ENCODE data around the gene CCDC192. TPM values are rescaled to one million over a fixed set of nuclear protein-coding genes. Genes with fewer than 3 reads are reported as not detected.
A peak's percentile ranks its signal among the peaks of the same experiment; 100 is the strongest.
"Not testable (repeated sequence)": the region's sequence is repeated elsewhere in the genome, so short reads cannot be mapped to it uniquely, and the experiment has no call there.

CCDC192 gene
- total and polyA plus RNA-seq, 4 donors, result 0.50 to 1.6 (median 1.0) TPM

DNA sequence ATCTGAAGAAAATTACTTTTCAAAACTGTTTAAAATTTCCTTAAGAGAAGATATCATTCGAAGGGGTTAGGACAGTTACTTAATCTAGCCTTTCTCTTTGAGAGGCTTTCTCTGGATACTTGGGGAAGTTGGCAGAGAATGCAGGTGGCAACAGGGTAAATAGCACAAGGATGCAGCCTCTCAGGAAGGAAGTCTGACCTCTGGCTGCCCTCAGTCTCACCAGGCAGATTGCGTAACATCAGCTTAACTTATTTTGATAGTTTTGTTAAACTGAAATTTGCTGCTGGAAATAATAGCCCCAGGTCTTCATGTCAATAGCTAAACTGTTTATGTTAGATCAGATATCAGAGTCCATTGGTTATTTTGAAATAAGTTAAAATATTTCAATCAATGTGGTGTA is 20.4 kb downstream of the CCDC192 start:
- Histone ChIP-seq H3K27ac (ENCODE audit: low read depth, low read length) (no peak overlapping the region), H3K4me3 (ENCODE audit: low read depth, low read length) (no peak overlapping the region), H3K9me3 (ENCODE audit: control insufficient read depth, insufficient read depth, low read length) (no peaks in the 10 kb centered on the region), H3K27me3 (ENCODE audit: control insufficient read depth, insufficient read depth, low read length) (no peaks in the 10 kb centered on the region), H3K36me3 (ENCODE audit: control insufficient read depth, insufficient read depth, low read length) (no peaks in the 10 kb centered on the region), H3K4me1 (ENCODE audit: control insufficient read depth, insufficient read depth, low read length) (no peaks in the 10 kb centered on the region)
- WGBS (ENCODE audit: insufficient coverage), result 80% methylated on average over 1 of the region's 2 CpGs
- peak in 1 of 6 donors; percentile 5 for DNase-seq (ENCODE audit: low read depth in 4 of 6, low spot score in 6 of 6)

- Histone ChIP-seq H3K36me3 (ENCODE audit: control insufficient read depth, insufficient read depth, low read length) (no peaks in the 10 kb centered on the region), H3K27ac (ENCODE audit: low read depth, low read length) (no peak overlapping the region), H3K4me3 (ENCODE audit: low read depth, low read length) (no peak overlapping the region), H3K27me3 (ENCODE audit: control insufficient read depth, insufficient read depth, low read length) (no peaks in the 10 kb centered on the region), H3K9me3 (ENCODE audit: control insufficient read depth, insufficient read depth, low read length) (no peaks in the 10 kb centered on the region), H3K4me1 (ENCODE audit: control insufficient read depth, insufficient read depth, low read length) (no peaks in the 10 kb centered on the region)
- DNase-seq (ENCODE audit: low read depth in 4 of 6, low spot score in 6 of 6), result no peak
- WGBS (ENCODE audit: insufficient coverage), result no CpG with 5 or more reads among the region's 1 CpG
Measured at GRCh38 chr5:127725673-127726072, 22.5 kb downstream of the CCDC192 start.

- no peaks in the 10 kb centered on the region for H3K36me3 ChIP-seq (ENCODE audit: control insufficient read depth, insufficient read depth, low read length)
- no peaks in the 10 kb centered on the region for H3K27me3 ChIP-seq (ENCODE audit: control insufficient read depth, insufficient read depth, low read length)
- H3K27ac ChIP-seq (ENCODE audit: low read depth, low read length), result no peak overlapping the region
- peaks cover 2% of the 10 kb centered on the region for H3K9me3 ChIP-seq (ENCODE audit: control insufficient read depth, insufficient read depth, low read length)
- no peak for DNase-seq (ENCODE audit: low read depth in 4 of 6, low spot score in 6 of 6)
- WGBS (ENCODE audit: insufficient coverage), result no CpG with 5 or more reads among the region's 1 CpG
- H3K4me1 ChIP-seq (ENCODE audit: control insufficient read depth, insufficient read depth, low read length), result no peaks in the 10 kb centered on the region
- no peak overlapping the region for H3K4me3 ChIP-seq (ENCODE audit: low read depth, low read length)
Measured at GRCh38 chr5:127732963-127733362, 29.8 kb downstream of the CCDC192 start.

DNA sequence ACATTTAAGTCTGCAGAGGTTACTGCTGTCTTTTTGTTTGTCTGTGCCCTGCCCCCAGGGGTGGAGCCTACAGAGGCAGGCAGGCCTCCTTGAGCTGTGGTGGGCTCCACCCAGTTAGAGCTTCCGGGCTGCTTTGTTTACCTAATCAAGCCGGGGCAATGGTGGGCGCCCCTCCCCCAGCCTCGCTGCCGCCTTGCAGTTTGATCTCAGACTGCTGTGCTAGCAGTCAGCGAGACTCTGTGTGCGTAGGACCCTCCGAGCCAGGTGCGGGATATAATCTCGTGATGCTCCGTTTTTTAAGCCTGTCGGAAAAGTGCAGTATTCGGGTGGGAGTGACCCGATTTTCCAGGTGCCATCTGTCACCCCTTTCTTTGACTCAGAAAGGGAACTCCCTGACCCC is 36.2 kb downstream of the CCDC192 start:
- H3K27me3 ChIP-seq (ENCODE audit: control insufficient read depth, insufficient read depth, low read length); H3K4me1 ChIP-seq (ENCODE audit: control insufficient read depth, insufficient read depth, low read length); H3K4me3 ChIP-seq (ENCODE audit: low read depth, low read length); H3K36me3 ChIP-seq (ENCODE audit: control insufficient read depth, insufficient read depth, low read length); DNase-seq (ENCODE audit: low read depth in 4 of 6, low spot score in 6 of 6); H3K27ac ChIP-seq (ENCODE audit: low read depth, low read length); H3K9me3 ChIP-seq (ENCODE audit: control insufficient read depth, insufficient read depth, low read length): not testable (repeated sequence)
- 50% methylated on average over 8 of the region's 14 CpGs for WGBS (ENCODE audit: insufficient coverage)

DNA sequence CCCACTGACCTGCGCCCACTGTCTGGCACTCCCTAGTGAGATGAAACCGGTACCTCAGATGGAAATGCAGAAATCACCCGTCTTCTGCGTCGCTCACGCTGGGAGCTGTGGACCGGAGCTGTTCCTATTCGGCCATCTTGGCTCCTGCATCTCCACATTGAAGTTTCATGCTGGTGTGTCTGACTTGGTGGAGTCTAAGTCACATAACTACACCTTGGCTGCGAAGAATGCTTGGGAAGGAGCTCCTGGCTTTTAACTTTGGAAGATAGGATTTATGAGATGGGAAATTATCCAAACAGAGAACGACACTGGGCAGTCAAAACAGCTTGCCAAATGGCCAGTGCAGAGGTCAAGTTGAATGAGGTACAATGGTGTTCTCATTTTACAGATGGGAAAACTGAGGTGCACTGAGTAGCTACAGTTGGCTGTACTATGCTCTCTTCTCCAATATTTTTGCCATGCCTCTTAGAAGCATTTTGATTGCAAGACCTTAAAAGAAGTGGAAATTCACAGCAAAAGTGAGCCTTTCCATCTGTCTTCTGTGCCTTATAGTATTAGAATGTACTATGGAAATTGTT is 36.7 kb downstream of the CCDC192 start:
- Histone ChIP-seq H3K27me3 (ENCODE audit: control insufficient read depth, insufficient read depth, low read length) (no peaks in the 10 kb centered on the region), H3K27ac (ENCODE audit: low read depth, low read length) (no peak overlapping the region), H3K9me3 (ENCODE audit: control insufficient read depth, insufficient read depth, low read length) (no peaks in the 10 kb centered on the region), H3K36me3 (ENCODE audit: control insufficient read depth, insufficient read depth, low read length) (no peaks in the 10 kb centered on the region), H3K4me3 (ENCODE audit: low read depth, low read length) (no peak overlapping the region), H3K4me1 (ENCODE audit: control insufficient read depth, insufficient read depth, low read length) (no peaks in the 10 kb centered on the region)
- WGBS (ENCODE audit: insufficient coverage), result 89% methylated on average over 4 of the region's 10 CpGs
- DNase-seq (ENCODE audit: low read depth in 4 of 6, low spot score in 6 of 6), result no peak

GRCh38 chr5:127741412-127741811 is 38.2 kb downstream of the CCDC192 start:
- H3K27me3 ChIP-seq (ENCODE audit: control insufficient read depth, insufficient read depth, low read length), result no peaks in the 10 kb centered on the region
- DNase-seq (ENCODE audit: low read depth in 4 of 6, low spot score in 6 of 6), result no peak
- no peaks in the 10 kb centered on the region for H3K36me3 ChIP-seq (ENCODE audit: control insufficient read depth, insufficient read depth, low read length)
- H3K9me3 ChIP-seq (ENCODE audit: control insufficient read depth, insufficient read depth, low read length), result no peaks in the 10 kb centered on the region
- no peak overlapping the region for H3K4me3 ChIP-seq (ENCODE audit: low read depth, low read length)
- H3K27ac ChIP-seq (ENCODE audit: low read depth, low read length), result no peak overlapping the region
- no peaks in the 10 kb centered on the region for H3K4me1 ChIP-seq (ENCODE audit: control insufficient read depth, insufficient read depth, low read length)

DNA sequence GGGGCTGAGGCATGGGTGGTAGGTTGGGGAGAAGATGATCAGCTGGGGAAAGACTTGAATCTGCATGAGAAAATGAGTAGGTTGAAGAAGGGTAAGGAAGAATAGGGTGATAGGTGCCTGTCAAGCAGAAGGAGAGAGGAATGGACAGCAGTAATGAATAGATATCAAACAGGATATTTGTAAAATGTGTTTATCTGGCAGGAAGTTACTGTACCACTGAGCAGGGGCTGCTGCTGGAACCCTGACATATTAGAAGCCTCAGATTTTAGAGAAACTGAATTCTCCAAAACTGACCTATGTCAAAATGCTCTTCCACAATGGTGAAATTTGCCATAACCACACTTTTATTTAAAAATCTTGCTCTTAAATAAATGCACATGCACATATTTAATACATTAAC is 41.0 kb downstream of the CCDC192 start:
- Histone ChIP-seq H3K4me3 (ENCODE audit: low read depth, low read length) (no peak overlapping the region), H3K36me3 (ENCODE audit: control insufficient read depth, insufficient read depth, low read length) (no peaks in the 10 kb centered on the region), H3K4me1 (ENCODE audit: control insufficient read depth, insufficient read depth, low read length) (no peaks in the 10 kb centered on the region), H3K27ac (ENCODE audit: low read depth, low read length) (no peak overlapping the region), H3K27me3 (ENCODE audit: control insufficient read depth, insufficient read depth, low read length) (no peaks in the 10 kb centered on the region), H3K9me3 (ENCODE audit: control insufficient read depth, insufficient read depth, low read length) (no peaks in the 10 kb centered on the region)
- no peak for DNase-seq (ENCODE audit: low read depth in 4 of 6, low spot score in 6 of 6)

- Histone ChIP-seq H3K27me3 (ENCODE audit: control insufficient read depth, insufficient read depth, low read length) (no peaks in the 10 kb centered on the region), H3K4me3 (ENCODE audit: low read depth, low read length) (no peak overlapping the region), H3K4me1 (ENCODE audit: control insufficient read depth, insufficient read depth, low read length) (no peaks in the 10 kb centered on the region), H3K27ac (ENCODE audit: low read depth, low read length) (no peak overlapping the region), H3K9me3 (ENCODE audit: control insufficient read depth, insufficient read depth, low read length) (no peaks in the 10 kb centered on the region), H3K36me3 (ENCODE audit: control insufficient read depth, insufficient read depth, low read length) (no peaks in the 10 kb centered on the region)
- DNase-seq (ENCODE audit: low read depth in 4 of 6, low spot score in 6 of 6), result peak in 3 of 6 donors; percentile 7 to 75 (median 55)
- no CpG with 5 or more reads among the region's 1 CpG for WGBS (ENCODE audit: insufficient coverage)
Measured at GRCh38 chr5:127746756-127747155, 43.6 kb downstream of the CCDC192 start.

DNA sequence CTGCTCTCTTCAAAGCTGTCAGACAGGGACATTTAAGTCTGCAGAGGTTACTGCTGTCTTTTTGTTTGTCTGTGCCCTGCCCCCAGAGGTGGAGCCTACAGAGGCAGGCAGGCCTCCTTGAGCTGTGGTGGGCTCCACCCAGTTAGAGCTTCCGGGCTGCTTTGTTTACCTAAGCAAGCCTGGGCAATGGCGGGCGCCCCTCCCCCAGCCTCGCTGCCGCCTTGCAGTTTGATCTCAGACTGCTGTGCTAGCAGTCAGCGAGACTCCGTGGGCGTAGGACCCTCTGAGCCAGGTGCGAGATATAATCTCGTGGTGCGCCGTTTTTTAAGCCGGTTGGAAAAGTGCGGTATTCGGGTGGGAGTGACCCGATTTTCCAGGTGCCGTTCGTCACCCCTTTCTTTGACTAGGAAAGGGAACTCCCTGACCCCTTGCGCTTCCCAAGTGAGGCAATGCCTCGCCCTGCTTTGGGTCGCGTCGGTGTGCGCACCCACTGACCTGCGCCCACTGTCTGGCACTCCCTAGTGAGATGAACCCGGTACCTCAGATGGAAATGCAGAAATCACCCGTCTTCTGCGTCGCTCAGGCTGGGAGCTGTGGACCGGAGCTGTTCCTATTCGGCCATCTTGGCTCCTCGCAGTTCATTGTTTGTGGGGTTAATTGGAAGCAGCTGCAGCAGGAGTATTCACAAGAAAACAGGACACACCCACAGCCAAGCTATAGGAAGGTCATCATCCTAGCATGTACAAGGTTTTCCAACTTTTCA is 49.5 kb downstream of the CCDC192 start:
- H3K27me3 ChIP-seq (ENCODE audit: control insufficient read depth, insufficient read depth, low read length); H3K4me3 ChIP-seq (ENCODE audit: low read depth, low read length); H3K36me3 ChIP-seq (ENCODE audit: control insufficient read depth, insufficient read depth, low read length); H3K9me3 ChIP-seq (ENCODE audit: control insufficient read depth, insufficient read depth, low read length); DNase-seq (ENCODE audit: low read depth in 4 of 6, low spot score in 6 of 6); H3K4me1 ChIP-seq (ENCODE audit: control insufficient read depth, insufficient read depth, low read length); H3K27ac ChIP-seq (ENCODE audit: low read depth, low read length): not testable (repeated sequence)
- 87% methylated on average over 15 of the region's 32 CpGs for WGBS (ENCODE audit: insufficient coverage)

- DNase-seq (ENCODE audit: low read depth in 4 of 6, low spot score in 6 of 6), result peak in 1 of 6 donors; percentile 44
- no peaks in the 10 kb centered on the region for H3K9me3 ChIP-seq (ENCODE audit: control insufficient read depth, insufficient read depth, low read length)
- H3K4me1 ChIP-seq (ENCODE audit: control insufficient read depth, insufficient read depth, low read length), result no peaks in the 10 kb centered on the region
- H3K27ac ChIP-seq (ENCODE audit: low read depth, low read length), result no peak overlapping the region
- WGBS (ENCODE audit: insufficient coverage), result 46% methylated on average over 3 of the region's 4 CpGs
- no peaks in the 10 kb centered on the region for H3K36me3 ChIP-seq (ENCODE audit: control insufficient read depth, insufficient read depth, low read length)
- H3K4me3 ChIP-seq (ENCODE audit: low read depth, low read length), result no peak overlapping the region
- H3K27me3 ChIP-seq (ENCODE audit: control insufficient read depth, insufficient read depth, low read length), result no peaks in the 10 kb centered on the region
Measured at GRCh38 chr5:127754259-127754658, 51.1 kb downstream of the CCDC192 start.
